Liver (tissue), 9 donors: ENCODE measurements around the gene RGS21. TPM values are rescaled to one million over a fixed set of nuclear protein-coding genes. Genes with fewer than 3 reads are reported as not detected.

ENCODE experiments used
- DNase-seq: peaks from one replicate; pipeline ENCODE4 v3.0.0-alpha.2; 2017; ENCODE audit warnings: low spot score
- H3K27ac ChIP-seq, 2 donors: one replicate each; pipeline ENCODE4 v1.7.0; 2013; ENCODE audit warnings: inconsistent platforms in 2 of 2, low read length in 2 of 2, control low read depth in 1 of 2, low read depth in 1 of 2, mild to moderate bottlenecking in 1 of 2
- H3K27me3 ChIP-seq, 4 donors: one replicate each; pipeline versions ENCODE4 v1.6.1 to v1.7.0; 2013; ENCODE audit warnings: low read length in 3 of 4, inconsistent platforms in 1 of 4, mild to moderate bottlenecking in 1 of 4, moderate library complexity in 1 of 4; ENCODE audit not compliant: control insufficient read depth in 4 of 4, insufficient read depth in 4 of 4
- H3K36me3 ChIP-seq, 4 donors: one replicate each; pipeline versions ENCODE4 v1.6.1 to v1.7.0; 2013; ENCODE audit warnings: low read length in 3 of 4, mild to moderate bottlenecking in 3 of 4, low read depth in 1 of 4, moderate library complexity in 1 of 4; ENCODE audit not compliant: control insufficient read depth in 4 of 4, insufficient read depth in 3 of 4
- H3K4me1 ChIP-seq, 4 donors: one replicate each; pipeline versions ENCODE4 v1.6.1 to v1.7.0; 2013; ENCODE audit warnings: low read length in 3 of 4, mild to moderate bottlenecking in 3 of 4, moderate library complexity in 1 of 4; ENCODE audit not compliant: control insufficient read depth in 4 of 4, insufficient read depth in 4 of 4
- H3K4me3 ChIP-seq, 3 donors: one replicate each; pipeline versions ENCODE4 v1.6.1 to v1.7.0; 2013; ENCODE audit warnings: low read length in 3 of 3, control low read depth in 1 of 3, low read depth in 1 of 3, mild to moderate bottlenecking in 1 of 3
- H3K9ac ChIP-seq, 2 donors: one replicate each; pipeline ENCODE4 v1.7.0; 2013; ENCODE audit warnings: low read length in 2 of 2, mild to moderate bottlenecking in 2 of 2, moderate library complexity in 2 of 2, control low read depth in 1 of 2, low read depth in 1 of 2
- H3K9me3 ChIP-seq, 4 donors: one replicate each; pipeline versions ENCODE4 v1.6.1 to v1.7.0; 2013; ENCODE audit warnings: low read length in 3 of 4; ENCODE audit not compliant: control insufficient read depth in 4 of 4
- ATF3 ChIP-seq: IDR thresholded peaks from 2 replicates; pipeline ENCODE4 v1.6.1; 2016; ENCODE audit warnings: antibody characterized with exemption
- CTCF ChIP-seq: fragments of 150-350 bp; IDR thresholded peaks from 2 replicates; pipeline ENCODE4 v1.5.1; 2017; ENCODE audit warnings: improper control_type of control experiment, low read depth, low read length; ENCODE audit not compliant: missing input control
- EGR1 ChIP-seq, 2 donors: IDR thresholded peaks; 2 replicates each; pipeline ENCODE4 v1.6.1; 2016 to 2018; ENCODE audit warnings: antibody characterized with exemption in 2 of 2, low read depth in 2 of 2
- FOXA1 ChIP-seq: IDR thresholded peaks from 2 replicates; pipeline ENCODE4 v1.6.1; 2016; ENCODE audit warnings: antibody characterized with exemption
- FOXA2 ChIP-seq: IDR thresholded peaks from 2 replicates; pipeline ENCODE4 v1.6.1; 2016; ENCODE audit warnings: antibody characterized with exemption
- GABPA ChIP-seq, 2 donors: IDR thresholded peaks in 1 of 2; conservative IDR thresholded peaks in 1 of 2; 2 replicates each; pipeline ENCODE4 v1.6.1; 2016; ENCODE audit warnings: antibody characterized with exemption in 2 of 2, mild to moderate bottlenecking in 1 of 2, moderate library complexity in 1 of 2
- HNF4A ChIP-seq, 2 donors: conservative IDR thresholded peaks; 2 replicates each; pipeline ENCODE4 v1.6.1; 2016; ENCODE audit warnings: antibody characterized with exemption in 2 of 2, mild to moderate bottlenecking in 2 of 2
- HNF4G ChIP-seq: IDR thresholded peaks from 2 replicates; pipeline ENCODE4 v1.6.1; 2016; ENCODE audit warnings: antibody characterized with exemption
- JUND ChIP-seq, 2 donors: IDR thresholded peaks; 2 replicates each; pipeline ENCODE4 v1.6.1; 2016; ENCODE audit warnings: antibody characterized with exemption in 2 of 2
- MAX ChIP-seq: IDR thresholded peaks from 2 replicates; pipeline ENCODE4 v1.6.1; 2016; ENCODE audit warnings: antibody characterized with exemption
- NR2F2 ChIP-seq: IDR thresholded peaks from 2 replicates; pipeline ENCODE4 v1.6.1; 2016; ENCODE audit warnings: antibody characterized with exemption
- RAD21 ChIP-seq, 2 donors: IDR thresholded peaks; 2 replicates each; pipeline ENCODE4 v1.6.1; 2016; ENCODE audit warnings: antibody characterized with exemption in 2 of 2, mild to moderate bottlenecking in 2 of 2
- RXRA ChIP-seq, 2 donors: IDR thresholded peaks; 2 replicates each; pipeline ENCODE4 v1.6.1; 2017 to 2018; ENCODE audit warnings: antibody characterized with exemption in 2 of 2, mild to moderate bottlenecking in 1 of 2
- SP1 ChIP-seq: IDR thresholded peaks from 2 replicates; pipeline ENCODE4 v1.6.1; 2018; ENCODE audit warnings: antibody characterized with exemption, mild to moderate bottlenecking
- TAF1 ChIP-seq: conservative IDR thresholded peaks from 2 replicates; pipeline ENCODE4 v1.6.1; 2016; ENCODE audit warnings: antibody characterized with exemption, mild to moderate bottlenecking
- YY1 ChIP-seq: IDR thresholded peaks from 2 replicates; pipeline ENCODE4 v1.6.1; 2016; ENCODE audit warnings: antibody characterized with exemption, mild to moderate bottlenecking
- WGBS: extraction: QIAGEN DNeasy Blood & Tissue Kit; methylation state at CpG from one replicate; pipeline ENCODE4 v1.1.7; 2013; 5-methylcytosine and 5-hydroxymethylcytosine counted together
- polyA plus RNA-seq, 2 donors: library from polyadenylated mRNA; stranded (reverse) in 1 of 2; unstranded in 1 of 2; fragments of 200-250 nt in 1 of 2; fragments of >200 nt in 1 of 2; fragmentation: Nextera tagmentation in 1 of 2; extraction: Ambion mirVana in 1 of 2; gene quantifications; one replicate each; pipeline versions ENCODE4 v1.2.1 to v1.2.3, GENCODE V29; 2013 to 2015
- total RNA-seq, 2 donors: library from RNA; depleted of rRNA; stranded (reverse); fragments of >200 nt; gene quantifications; one replicate each; pipeline ENCODE4 v1.2.3, GENCODE V29; 2014
- TF ChIP-seq, protein P1 (sequence below): IDR thresholded peaks from 2 replicates; pipeline ENCODE4 v1.6.1; 2016; ENCODE audit warnings: antibody characterized with exemption
- donor health status: healthy.
- donor health status: healthy.
- donor health status: healthy.
- donor health status: healthy.
- donor health status: healthy.

Gene RGS21
- total and polyA plus RNA-seq, 4 donors = not detected

DNA sequence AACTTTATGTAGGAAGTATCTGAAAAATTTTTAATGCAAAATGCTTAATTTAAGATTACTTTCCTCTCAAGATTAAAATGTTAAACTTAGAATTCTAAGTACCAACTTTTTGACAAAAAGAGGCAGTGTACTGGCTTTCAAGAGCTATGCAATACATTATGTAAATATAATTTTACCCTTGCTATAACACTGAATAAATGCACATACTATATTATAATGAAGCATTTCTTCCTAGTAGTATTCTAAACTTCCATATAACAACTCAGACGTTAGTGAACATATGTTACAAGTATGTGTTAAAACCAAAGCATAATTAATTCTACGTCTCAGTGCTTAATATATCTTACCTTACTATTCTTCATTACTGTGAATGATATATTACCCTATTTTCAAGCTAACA is 58.5 kb downstream of the RGS21 start:
- no peak for DNase-seq
- no peak for TF ChIP-seq RXRA (IDR thresholded peaks at IDR 0.05)
- TF ChIP-seq HNF4G = no peak
- no peak for TF ChIP-seq JUND (IDR thresholded peaks at IDR 0.05)
- TF ChIP-seq NR2F2 = no peak
- no peak for TF ChIP-seq MAX
- TF ChIP-seq FOXA1 = no peak
- TF ChIP-seq SP1 = no peak
- no peak for TF ChIP-seq ATF3
- no peak for TF ChIP-seq YY1
- TF ChIP-seq EGR1 (IDR thresholded peaks at IDR 0.05; ENCODE audit: low read depth in 2 of 2) = no peak
- TF ChIP-seq RAD21 (IDR thresholded peaks at IDR 0.05) = no peak

GRCh38 chr1:192376374-192376773 is 59.6 kb downstream of the RGS21 start:
- Histone ChIP-seq H3K4me1 (no peaks in the 10 kb centered on the region), H3K27ac (no peak overlapping the region)
- WGBS = 65% methylated on average over 3 of the region's 3 CpGs

More for the DNA sequence above, 58.5 kb downstream of the RGS21 start:
- Histone ChIP-seq H3K9ac (no peak overlapping the region), H3K27ac (no peak overlapping the region), H3K4me3 (no peak overlapping the region), H3K36me3 (no peaks in the 10 kb centered on the region), H3K9me3 (no peaks in the 10 kb centered on the region), H3K4me1 (no peaks in the 10 kb centered on the region), H3K27me3 (peaks cover 0 to 2% (median 0%) of the 10 kb centered on the region in 4 donors)
- 59% methylated on average over 2 of the region's 2 CpGs for WGBS

DNA sequence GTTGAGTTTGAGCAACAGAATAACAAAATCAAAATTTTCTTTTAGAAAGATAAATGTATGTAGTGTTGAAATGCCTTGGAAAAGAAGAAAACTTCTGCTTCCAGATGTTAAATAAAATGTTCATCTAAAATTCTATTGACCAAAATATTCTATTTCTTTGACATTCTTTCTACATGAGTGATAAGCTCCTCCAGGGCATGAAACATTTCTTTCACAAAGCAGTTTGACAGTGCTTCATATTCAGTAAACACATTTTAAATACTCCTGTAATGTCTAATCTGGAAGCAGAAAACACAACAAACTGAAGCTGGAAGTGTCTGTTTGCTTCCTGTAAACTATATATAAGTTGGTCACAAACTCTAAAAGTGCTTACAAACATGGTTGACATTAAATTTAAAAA is 61.5 kb downstream of the RGS21 start:
- Histone ChIP-seq H3K36me3 (no peaks in the 10 kb centered on the region), H3K4me3 (no peak overlapping the region), H3K9me3 (no peaks in the 10 kb centered on the region), H3K4me1 (no peaks in the 10 kb centered on the region), H3K9ac (no peak overlapping the region), H3K27ac (no peak overlapping the region), H3K27me3 (peaks cover 0 to 2% (median 0%) of the 10 kb centered on the region in 4 donors)
- no peak for DNase-seq
- TF ChIP-seq FOXA2 = no peak
- TF ChIP-seq NR2F2 = no peak
- TF ChIP-seq, protein P1, sequence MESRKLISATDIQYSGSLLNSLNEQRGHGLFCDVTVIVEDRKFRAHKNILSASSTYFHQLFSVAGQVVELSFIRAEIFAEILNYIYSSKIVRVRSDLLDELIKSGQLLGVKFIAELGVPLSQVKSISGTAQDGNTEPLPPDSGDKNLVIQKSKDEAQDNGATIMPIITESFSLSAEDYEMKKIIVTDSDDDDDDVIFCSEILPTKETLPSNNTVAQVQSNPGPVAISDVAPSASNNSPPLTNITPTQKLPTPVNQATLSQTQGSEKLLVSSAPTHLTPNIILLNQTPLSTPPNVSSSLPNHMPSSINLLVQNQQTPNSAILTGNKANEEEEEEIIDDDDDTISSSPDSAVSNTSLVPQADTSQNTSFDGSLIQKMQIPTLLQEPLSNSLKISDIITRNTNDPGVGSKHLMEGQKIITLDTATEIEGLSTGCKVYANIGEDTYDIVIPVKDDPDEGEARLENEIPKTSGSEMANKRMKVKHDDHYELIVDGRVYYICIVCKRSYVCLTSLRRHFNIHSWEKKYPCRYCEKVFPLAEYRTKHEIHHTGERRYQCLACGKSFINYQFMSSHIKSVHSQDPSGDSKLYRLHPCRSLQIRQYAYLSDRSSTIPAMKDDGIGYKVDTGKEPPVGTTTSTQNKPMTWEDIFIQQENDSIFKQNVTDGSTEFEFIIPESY = no peak
- TF ChIP-seq MAX = no peak
- no peak for TF ChIP-seq EGR1 (IDR thresholded peaks at IDR 0.05; ENCODE audit: low read depth in 2 of 2)
- no peak for TF ChIP-seq ATF3
- no peak for TF ChIP-seq CTCF
- no peak for TF ChIP-seq TAF1

More at GRCh38 chr1:192376374-192376773, 59.6 kb downstream of the RGS21 start:
- Histone ChIP-seq H3K27me3 (peaks cover 0 to 2% (median 0%) of the 10 kb centered on the region in 4 donors), H3K4me3 (no peak overlapping the region), H3K36me3 (no peaks in the 10 kb centered on the region), H3K9ac (no peak overlapping the region), H3K9me3 (no peaks in the 10 kb centered on the region)
- DNase-seq = no peak
- TF ChIP-seq EGR1 (IDR thresholded peaks at IDR 0.05; ENCODE audit: low read depth in 2 of 2) (no peak), HNF4A (conservative IDR thresholded peaks at IDR 0.05) (no peak), SP1 (no peak), RAD21 (IDR thresholded peaks at IDR 0.05) (no peak), GABPA (IDR thresholded peaks at IDR 0.05 in 1 of 2, conservative IDR thresholded peaks at IDR 0.05 in 1 of 2) (no peak), ATF3 (no peak), RXRA (IDR thresholded peaks at IDR 0.05) (no peak)
- TF ChIP-seq, protein P1 = no peak
